KMS-11 (cell line): ENCODE results near the gene JMJD7.

Source experiments
- H2AFZ ChIP-seq: fragments of 200-600 bp; sonication (generic); 2 replicates; pipeline ENCODE4 v1.6.1; 2016; ENCODE audit warnings: antibody characterized with exemption, mixed run types, low read depth
- H3K27ac ChIP-seq: fragments of 200-600 bp; sonication (generic); 2 replicates; pipeline ENCODE4 v1.6.1; 2016; ENCODE audit warnings: mild to moderate bottlenecking, mixed run types
- H3K27me3 ChIP-seq: fragments of 200-600 bp; sonication (generic); 2 replicates; pipeline ENCODE4 v1.6.1; 2017; ENCODE audit warnings: mild to moderate bottlenecking, low read depth, mixed run types, moderate library complexity; ENCODE audit not compliant: insufficient read depth
- H3K36me3 ChIP-seq: fragments of 200-600 bp; sonication (generic); 2 replicates; pipeline ENCODE4 v1.6.1; 2017; ENCODE audit warnings: mild to moderate bottlenecking, mixed run types; ENCODE audit not compliant: insufficient read depth
- H3K4me1 ChIP-seq: fragments of 200-600 bp; sonication (generic); 2 replicates; pipeline ENCODE4 v1.6.1; 2016; ENCODE audit warnings: mild to moderate bottlenecking, low read depth, mixed run types; ENCODE audit not compliant: poor library complexity, severe bottlenecking
- H3K4me2 ChIP-seq: fragments of 200-600 bp; sonication (generic); 2 replicates; pipeline ENCODE4 v1.7.0; 2016; ENCODE audit warnings: mild to moderate bottlenecking, mixed run types
- H3K4me3 ChIP-seq: fragments of 200-600 bp; sonication (generic); IDR thresholded peaks from 2 replicates; pipeline ENCODE4 v1.6.1; 2017; ENCODE audit warnings: low read depth, low read length, mixed read lengths; ENCODE audit not compliant: insufficient read depth
- H3K79me2 ChIP-seq: fragments of 200-600 bp; sonication (generic); 2 replicates; pipeline ENCODE4 v1.6.1; 2016; ENCODE audit warnings: low read depth, mixed run types; ENCODE audit not compliant: insufficient read depth
- H3K9ac ChIP-seq: fragments of 200-600 bp; sonication (generic); 2 replicates; pipeline ENCODE4 v1.6.1; 2016; ENCODE audit warnings: mild to moderate bottlenecking, mixed run types
- H4K20me1 ChIP-seq: fragments of 200-600 bp; sonication (generic); 2 replicates; pipeline ENCODE4 v1.6.1; 2016; ENCODE audit warnings: mild to moderate bottlenecking, mixed run types; ENCODE audit not compliant: insufficient read depth
- CTCF ChIP-seq: fragments of 200-600 bp; sonication (generic); conservative IDR thresholded peaks from 2 replicates; pipeline ENCODE4 v1.6.1; 2017; ENCODE audit warnings: low read depth, mild to moderate bottlenecking, antibody characterized with exemption, low read length, moderate library complexity, mixed read lengths

Gene JMJD7

DNA sequence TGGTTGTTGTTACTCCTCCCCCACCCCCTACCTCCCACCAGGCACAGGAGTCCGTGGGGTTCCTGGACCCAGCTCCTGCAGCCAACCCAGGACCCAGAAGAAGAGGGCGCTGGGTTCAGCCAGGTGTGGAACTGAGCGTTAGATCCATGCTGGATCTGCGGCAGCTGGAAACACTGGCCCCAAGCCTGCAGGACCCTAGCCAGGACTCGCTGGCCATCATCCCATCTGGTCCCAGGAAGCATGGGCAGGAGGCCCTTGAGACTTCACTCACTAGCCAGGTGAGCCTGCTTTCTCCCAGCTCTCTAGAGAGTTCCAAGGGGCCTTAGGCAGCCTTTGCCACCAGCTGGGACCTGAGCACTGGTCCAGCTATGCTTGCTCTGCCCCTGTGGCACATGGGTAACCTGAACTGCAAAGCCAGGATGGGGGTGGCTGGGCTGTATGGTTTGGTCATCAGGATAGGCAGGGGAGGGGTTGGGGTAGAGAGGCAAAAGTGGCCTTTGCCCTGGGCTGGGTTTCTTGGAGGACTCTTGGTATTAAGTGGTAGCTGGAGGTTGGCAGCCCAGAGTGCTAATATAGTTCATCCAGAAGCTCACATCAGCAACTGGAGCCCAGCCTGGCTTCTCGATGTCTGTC lies 7.0 kb upstream of the JMJD7 start:
- Histone ChIP-seq H3K36me3 (no peaks in the 10 kb centered on the region), H3K4me3 (no peak overlapping the region), H4K20me1 (no peaks in the 10 kb centered on the region), H3K4me1 (no peaks in the 10 kb centered on the region), H3K4me2 (no peak overlapping the region), H2AFZ (no peak overlapping the region), H3K9ac (no peak overlapping the region), H3K79me2 (no peaks in the 10 kb centered on the region), H3K27me3 (no peaks in the 10 kb centered on the region), H3K27ac (no peak overlapping the region)
- no peak for TF ChIP-seq CTCF

- H3K4me2 ChIP-seq: no peak overlapping the region
- H3K36me3 ChIP-seq: no peaks in the 10 kb centered on the region
- H3K4me1 ChIP-seq: no peaks in the 10 kb centered on the region
- H3K79me2 ChIP-seq: no peaks in the 10 kb centered on the region
- H3K9ac ChIP-seq: no peak overlapping the region
- no peak for TF ChIP-seq CTCF
- no peaks in the 10 kb centered on the region for H3K27me3 ChIP-seq
- no peak overlapping the region for H3K27ac ChIP-seq
- no peak overlapping the region for H2AFZ ChIP-seq
- no peak overlapping the region for H3K4me3 ChIP-seq
- H4K20me1 ChIP-seq: no peaks in the 10 kb centered on the region
Measured at GRCh38 chr15:41821831-41822230, 6.1 kb upstream of the JMJD7 start.

DNA sequence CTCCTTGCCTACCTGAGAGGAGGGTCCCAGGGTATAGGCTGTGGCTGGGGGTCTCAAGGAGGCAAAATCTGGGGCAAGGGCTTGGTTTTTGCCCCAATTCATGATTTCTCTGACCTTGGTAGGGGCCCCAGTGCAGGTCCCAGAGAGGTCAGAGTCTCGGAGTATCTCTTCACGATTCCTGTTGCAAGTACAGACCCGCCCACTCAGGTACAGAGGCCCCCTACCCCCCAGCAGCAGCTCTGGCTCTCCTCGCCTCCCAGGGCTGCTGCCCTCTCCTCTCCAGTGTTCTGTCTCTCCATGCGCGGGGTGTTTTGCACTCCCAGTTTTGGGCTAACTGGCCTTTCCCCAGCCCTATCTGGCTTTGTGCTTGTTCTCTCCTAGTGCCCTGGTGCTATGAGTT lies 5.4 kb upstream of the JMJD7 start:
- Histone ChIP-seq H2AFZ (no peak overlapping the region), H3K79me2 (no peaks in the 10 kb centered on the region), H3K4me2 (no peak overlapping the region), H3K36me3 (no peaks in the 10 kb centered on the region), H4K20me1 (no peaks in the 10 kb centered on the region), H3K27me3 (no peaks in the 10 kb centered on the region), H3K27ac (no peak overlapping the region), H3K4me3 (no peak overlapping the region), H3K4me1 (no peaks in the 10 kb centered on the region), H3K9ac (no peak overlapping the region)
- TF ChIP-seq CTCF: no peak

GRCh38 chr15:41822957-41823356 lies 4.9 kb upstream of the JMJD7 start:
- Histone ChIP-seq H3K4me1 (no peaks in the 10 kb centered on the region), H2AFZ (no peak overlapping the region), H3K79me2 (no peaks in the 10 kb centered on the region), H3K27ac (no peak overlapping the region), H3K27me3 (no peaks in the 10 kb centered on the region), H3K4me2 (no peak overlapping the region), H3K36me3 (no peaks in the 10 kb centered on the region), H3K4me3 (no peak overlapping the region), H3K9ac (no peak overlapping the region), H4K20me1 (no peaks in the 10 kb centered on the region)
- no peak for TF ChIP-seq CTCF
